ENCODE measurements around the gene MAML1.
A peak's percentile ranks its signal among the peaks of the same experiment; 100 is the strongest.
"Not testable (repeated sequence)": the region's sequence is repeated elsewhere in the genome, so short reads cannot be mapped to it uniquely, and the experiment has no call there.

MAML1 gene

GRCh38 chr5:179727106-179727505 is 5.5 kb upstream of the MAML1 start:
- H3K9me3 Mint-ChIP-seq, result no peaks in the 10 kb centered on the region
- no peaks in the 10 kb centered on the region for H3K27me3 Mint-ChIP-seq
- peaks cover 10 to 23% of the 10 kb centered on the region in 2 donors for H3K4me1 Mint-ChIP-seq
- no peak overlapping the region for H3K4me3 Mint-ChIP-seq
- ATAC-seq (replicated peaks) (no peak), DNase-seq (no peak)
- H3K36me3 Mint-ChIP-seq, result peaks cover 43 to 66% of the 10 kb centered on the region in 2 donors
- peak overlapping the region; percentile 52 for H3K27ac Mint-ChIP-seq

GRCh38 chr5:179729303-179729702 is 3.3 kb upstream of the MAML1 start:
- ATAC-seq (replicated peaks), result no peak
- Mint-ChIP-seq H3K4me3 (no peak overlapping the region), H3K27ac (no peak overlapping the region), H3K4me1 (peaks cover 12 to 31% of the 10 kb centered on the region in 2 donors), H3K36me3 (peaks cover 32 to 47% of the 10 kb centered on the region in 2 donors), H3K9me3 (no peaks in the 10 kb centered on the region), H3K27me3 (no peaks in the 10 kb centered on the region)
- DNase-seq, result no peak

- Mint-ChIP-seq H3K36me3 (peaks cover 29 to 46% of the 10 kb centered on the region in 2 donors), H3K27me3 (no peaks in the 10 kb centered on the region), H3K4me1 (peaks cover 16 to 31% of the 10 kb centered on the region in 2 donors), H3K4me3 (no peak overlapping the region), H3K27ac (no peak overlapping the region), H3K9me3 (no peaks in the 10 kb centered on the region)
- ATAC-seq (replicated peaks) (no peak), DNase-seq (no peak)
These were observed 2.9 kb upstream of the MAML1 start for GRCh38 chr5:179729727-179730126.

- DNase-seq (no peak), ATAC-seq (replicated peaks) (no peak)
- Mint-ChIP-seq H3K9me3 (no peaks in the 10 kb centered on the region), H3K27ac (peak overlapping the region; percentile 57), H3K4me3 (no peak overlapping the region), H3K4me1 (peaks cover 16 to 33% of the 10 kb centered on the region in 2 donors), H3K27me3 (no peaks in the 10 kb centered on the region), H3K36me3 (peaks cover 29 to 46% of the 10 kb centered on the region in 2 donors)
These were observed 2.3 kb upstream of the MAML1 start for GRCh38 chr5:179730356-179730755.

- H3K4me1 Mint-ChIP-seq, result peaks cover 16 to 36% of the 10 kb centered on the region in 2 donors
- no peaks in the 10 kb centered on the region for H3K9me3 Mint-ChIP-seq
- peaks cover 29 to 46% of the 10 kb centered on the region in 2 donors for H3K36me3 Mint-ChIP-seq
- no peak overlapping the region for H3K4me3 Mint-ChIP-seq
- H3K27ac Mint-ChIP-seq, result peak overlapping the region; percentile 57
- no peaks in the 10 kb centered on the region for H3K27me3 Mint-ChIP-seq
- no peak for DNase-seq
- no peak for ATAC-seq (replicated peaks)
These were observed 1.8 kb upstream of the MAML1 start for GRCh38 chr5:179730852-179731251.

GRCh38 chr5:179731791-179732411 is 721 bp upstream of the MAML1 start:
- DNase-seq (no peak), ATAC-seq (replicated peaks) (peak; percentile 45 to 51)
- peaks cover 27 to 40% of the 10 kb centered on the region in 2 donors for H3K36me3 Mint-ChIP-seq
- peaks cover 16 to 43% of the 10 kb centered on the region in 2 donors for H3K4me1 Mint-ChIP-seq
- H3K27me3 Mint-ChIP-seq, result no peaks in the 10 kb centered on the region
- H3K27ac Mint-ChIP-seq, result peak overlapping the region; percentile 92
- no peaks in the 10 kb centered on the region for H3K9me3 Mint-ChIP-seq
- peak overlapping the region; percentile 87 to 92 for H3K4me3 Mint-ChIP-seq

GRCh38 chr5:179732918-179733771 is 523 bp downstream of the MAML1 start:
- Mint-ChIP-seq H3K4me3 (peak overlapping the region; percentile 87 to 92), H3K9me3 (no peaks in the 10 kb centered on the region), H3K36me3 (peaks cover 26 to 38% of the 10 kb centered on the region in 2 donors), H3K27me3 (no peaks in the 10 kb centered on the region), H3K4me1 (peaks cover 26 to 52% of the 10 kb centered on the region in 2 donors), H3K27ac (peak overlapping the region; percentile 93)
- ATAC-seq (replicated peaks), result peak; percentile 39 to 40
- DNase-seq, result peak; percentile 34

- Mint-ChIP-seq H3K9me3 (no peaks in the 10 kb centered on the region), H3K4me1 (peaks cover 30 to 58% of the 10 kb centered on the region in 2 donors), H3K36me3 (peaks cover 31 to 44% of the 10 kb centered on the region in 2 donors), H3K27me3 (no peaks in the 10 kb centered on the region), H3K27ac (peak overlapping the region; percentile 93), H3K4me3 (peak overlapping the region; percentile 87 to 92)
- DNase-seq, result no peak
- ATAC-seq (replicated peaks), result no peak
These were observed 1.1 kb downstream of the MAML1 start for GRCh38 chr5:179733772-179734126.

GRCh38 chr5:179734536-179735164 is 2.0 kb downstream of the MAML1 start:
- H3K36me3 Mint-ChIP-seq, result peaks cover 35 to 46% of the 10 kb centered on the region in 2 donors
- no peak for ATAC-seq (replicated peaks)
- H3K27me3 Mint-ChIP-seq, result no peaks in the 10 kb centered on the region
- H3K4me3 Mint-ChIP-seq, result peak overlapping the region; percentile 87 to 92
- no peaks in the 10 kb centered on the region for H3K9me3 Mint-ChIP-seq
- H3K27ac Mint-ChIP-seq, result peak overlapping the region; percentile 51
- no peak for DNase-seq
- H3K4me1 Mint-ChIP-seq, result peaks cover 32 to 63% of the 10 kb centered on the region in 2 donors

- H3K4me3 Mint-ChIP-seq, result no peak overlapping the region
- DNase-seq (no peak), ATAC-seq (replicated peaks) (no peak)
- no peaks in the 10 kb centered on the region for H3K9me3 Mint-ChIP-seq
- H3K27me3 Mint-ChIP-seq, result no peaks in the 10 kb centered on the region
- H3K36me3 Mint-ChIP-seq, result peaks cover 18 to 42% of the 10 kb centered on the region in 2 donors
- no peak overlapping the region for H3K27ac Mint-ChIP-seq
- peaks cover 34 to 59% of the 10 kb centered on the region in 2 donors for H3K4me1 Mint-ChIP-seq
These were observed 6.1 kb downstream of the MAML1 start for GRCh38 chr5:179738742-179739141.

GRCh38 chr5:179744106-179744505 is 11.5 kb downstream of the MAML1 start:
- H3K4me3 Mint-ChIP-seq; ATAC-seq (replicated peaks): not testable (repeated sequence)
- peaks cover 15 to 37% of the 10 kb centered on the region in 2 donors for H3K4me1 Mint-ChIP-seq

GRCh38 chr5:179746872-179747271 is 14.2 kb downstream of the MAML1 start:
- H3K9me3 Mint-ChIP-seq, result no peaks in the 10 kb centered on the region
- H3K4me1 Mint-ChIP-seq, result peaks cover 3 to 32% of the 10 kb centered on the region in 2 donors
- H3K36me3 Mint-ChIP-seq, result peaks cover 17 to 27% of the 10 kb centered on the region in 2 donors
- ATAC-seq (replicated peaks) (no peak), DNase-seq (no peak)
- H3K27ac Mint-ChIP-seq, result peak overlapping the region; percentile 31
- H3K27me3 Mint-ChIP-seq, result no peaks in the 10 kb centered on the region
- no peak overlapping the region for H3K4me3 Mint-ChIP-seq

More at GRCh38 chr5:179744106-179744505, 11.5 kb downstream of the MAML1 start:
- not testable (repeated sequence) for H3K27me3 Mint-ChIP-seq, H3K9me3 Mint-ChIP-seq, DNase-seq, H3K27ac Mint-ChIP-seq
- peaks cover 6 to 34% of the 10 kb centered on the region in 2 donors for H3K36me3 Mint-ChIP-seq

- no peak overlapping the region for H3K4me3 Mint-ChIP-seq
- H3K9me3 Mint-ChIP-seq, result no peaks in the 10 kb centered on the region
- H3K27me3 Mint-ChIP-seq, result no peaks in the 10 kb centered on the region
- no peak for DNase-seq
- peaks cover 3 to 35% of the 10 kb centered on the region in 2 donors for H3K4me1 Mint-ChIP-seq
- H3K36me3 Mint-ChIP-seq, result peaks cover 19 to 27% of the 10 kb centered on the region in 2 donors
- H3K27ac Mint-ChIP-seq, result no peak overlapping the region
- no peak for ATAC-seq (replicated peaks)
These were observed 15.2 kb downstream of the MAML1 start for GRCh38 chr5:179747811-179748210.

GRCh38 chr5:179749857-179750508 is 17.4 kb downstream of the MAML1 start:
- H3K27ac Mint-ChIP-seq, result no peak overlapping the region
- H3K36me3 Mint-ChIP-seq, result peaks cover 20 to 34% of the 10 kb centered on the region in 2 donors
- peaks cover 16 to 52% of the 10 kb centered on the region in 2 donors for H3K4me1 Mint-ChIP-seq
- no peaks in the 10 kb centered on the region for H3K27me3 Mint-ChIP-seq
- no peak for DNase-seq
- H3K4me3 Mint-ChIP-seq, result no peak overlapping the region
- ATAC-seq (replicated peaks), result no peak
- no peaks in the 10 kb centered on the region for H3K9me3 Mint-ChIP-seq

Data from stimulated activated naive B cell treated with anti-CD40 and anti-IgM and Interleukin-4, amounts not matched to agents 10 μg/mL and 1 μg/mL and 100 μg/mL, for 72 hours (primary cell).